HL-60 (cell line): Measurements from ENCODE around the gene CTIF.

Experiments used
- DNase-seq, 2 experiments: peaks; one replicate each; pipeline ENCODE4 v3.0.0-alpha.2; 2010 to 2020; ENCODE audit warnings: low read depth in 1 of 2, low spot score in 1 of 2
- H3K27ac ChIP-seq: fragments of 250-450 bp; sonication (Bioruptor Pico); replicated peaks from 2 replicates; pipeline ENCODE4 v1.5.1; 2020; ENCODE audit warnings: mild to moderate bottlenecking, moderate library complexity
- H3K27me3 ChIP-seq: fragments of 250-450 bp; sonication (Bioruptor Pico); 2 replicates; pipeline ENCODE4 v1.5.1; 2021; ENCODE audit warnings: mild to moderate bottlenecking, moderate library complexity; ENCODE audit not compliant: insufficient read depth, poor library complexity, severe bottlenecking
- H3K4me3 ChIP-seq: replicated peaks from 2 replicates; pipeline ENCODE4 v1.5.1; 2011; ENCODE audit warnings: mild to moderate bottlenecking, control low read depth, low read length; ENCODE audit not compliant: insufficient read depth
- GABPA ChIP-seq: IDR thresholded peaks from 2 replicates; pipeline ENCODE4 v1.6.1; 2012; ENCODE audit warnings: low read depth
- POLR2AphosphoS5 ChIP-seq: IDR thresholded peaks from 2 replicates; pipeline ENCODE4 v1.6.1; 2012; ENCODE audit warnings: low read depth
- SPI1 ChIP-seq: IDR thresholded peaks from 2 replicates; pipeline ENCODE4 v1.6.1; 2012; ENCODE audit warnings: low read depth, mild to moderate bottlenecking, borderline replicate concordance
- TF ChIP-seq, protein P1 (sequence below): IDR thresholded peaks from 2 replicates; pipeline ENCODE4 v1.6.1; 2012; ENCODE audit warnings: low read depth; ENCODE audit not compliant: insufficient replicate concordance
- TF ChIP-seq, protein P2 (sequence below): IDR thresholded peaks from one replicate; pipeline ENCODE4 v1.5.1; 2011; ENCODE audit warnings: low read length, control low read depth, inconsistent platforms; ENCODE audit not compliant: insufficient read depth

Gene CTIF

DNA sequence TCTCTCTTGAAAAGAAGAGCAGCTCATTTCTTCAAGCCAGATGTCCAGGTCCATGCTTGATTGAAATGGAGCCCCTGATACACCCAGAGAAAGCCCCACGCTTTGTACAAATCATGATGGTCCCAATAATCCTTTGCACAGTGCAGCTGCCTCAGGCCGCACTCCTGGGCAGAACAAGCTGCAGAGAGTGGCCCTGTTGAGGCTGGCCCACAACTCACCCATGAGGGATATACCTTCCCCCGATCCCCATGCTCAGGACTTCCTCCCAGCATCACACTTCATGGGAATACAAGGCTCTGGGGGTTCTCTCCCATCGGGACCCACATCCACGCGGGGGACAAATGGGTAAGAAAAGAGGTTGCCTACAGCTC, 181.8 kb downstream of the CTIF start:
- Histone ChIP-seq H3K27ac (no peak overlapping the region), H3K4me3 (no peak overlapping the region), H3K27me3 (no peaks in the 10 kb centered on the region)
- TF ChIP-seq POLR2AphosphoS5 (no peak), SPI1 (no peak), GABPA (no peak)
- TF ChIP-seq, protein P1, sequence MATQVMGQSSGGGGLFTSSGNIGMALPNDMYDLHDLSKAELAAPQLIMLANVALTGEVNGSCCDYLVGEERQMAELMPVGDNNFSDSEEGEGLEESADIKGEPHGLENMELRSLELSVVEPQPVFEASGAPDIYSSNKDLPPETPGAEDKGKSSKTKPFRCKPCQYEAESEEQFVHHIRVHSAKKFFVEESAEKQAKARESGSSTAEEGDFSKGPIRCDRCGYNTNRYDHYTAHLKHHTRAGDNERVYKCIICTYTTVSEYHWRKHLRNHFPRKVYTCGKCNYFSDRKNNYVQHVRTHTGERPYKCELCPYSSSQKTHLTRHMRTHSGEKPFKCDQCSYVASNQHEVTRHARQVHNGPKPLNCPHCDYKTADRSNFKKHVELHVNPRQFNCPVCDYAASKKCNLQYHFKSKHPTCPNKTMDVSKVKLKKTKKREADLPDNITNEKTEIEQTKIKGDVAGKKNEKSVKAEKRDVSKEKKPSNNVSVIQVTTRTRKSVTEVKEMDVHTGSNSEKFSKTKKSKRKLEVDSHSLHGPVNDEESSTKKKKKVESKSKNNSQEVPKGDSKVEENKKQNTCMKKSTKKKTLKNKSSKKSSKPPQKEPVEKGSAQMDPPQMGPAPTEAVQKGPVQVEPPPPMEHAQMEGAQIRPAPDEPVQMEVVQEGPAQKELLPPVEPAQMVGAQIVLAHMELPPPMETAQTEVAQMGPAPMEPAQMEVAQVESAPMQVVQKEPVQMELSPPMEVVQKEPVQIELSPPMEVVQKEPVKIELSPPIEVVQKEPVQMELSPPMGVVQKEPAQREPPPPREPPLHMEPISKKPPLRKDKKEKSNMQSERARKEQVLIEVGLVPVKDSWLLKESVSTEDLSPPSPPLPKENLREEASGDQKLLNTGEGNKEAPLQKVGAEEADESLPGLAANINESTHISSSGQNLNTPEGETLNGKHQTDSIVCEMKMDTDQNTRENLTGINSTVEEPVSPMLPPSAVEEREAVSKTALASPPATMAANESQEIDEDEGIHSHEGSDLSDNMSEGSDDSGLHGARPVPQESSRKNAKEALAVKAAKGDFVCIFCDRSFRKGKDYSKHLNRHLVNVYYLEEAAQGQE: no peak
- TF ChIP-seq, protein P2, sequence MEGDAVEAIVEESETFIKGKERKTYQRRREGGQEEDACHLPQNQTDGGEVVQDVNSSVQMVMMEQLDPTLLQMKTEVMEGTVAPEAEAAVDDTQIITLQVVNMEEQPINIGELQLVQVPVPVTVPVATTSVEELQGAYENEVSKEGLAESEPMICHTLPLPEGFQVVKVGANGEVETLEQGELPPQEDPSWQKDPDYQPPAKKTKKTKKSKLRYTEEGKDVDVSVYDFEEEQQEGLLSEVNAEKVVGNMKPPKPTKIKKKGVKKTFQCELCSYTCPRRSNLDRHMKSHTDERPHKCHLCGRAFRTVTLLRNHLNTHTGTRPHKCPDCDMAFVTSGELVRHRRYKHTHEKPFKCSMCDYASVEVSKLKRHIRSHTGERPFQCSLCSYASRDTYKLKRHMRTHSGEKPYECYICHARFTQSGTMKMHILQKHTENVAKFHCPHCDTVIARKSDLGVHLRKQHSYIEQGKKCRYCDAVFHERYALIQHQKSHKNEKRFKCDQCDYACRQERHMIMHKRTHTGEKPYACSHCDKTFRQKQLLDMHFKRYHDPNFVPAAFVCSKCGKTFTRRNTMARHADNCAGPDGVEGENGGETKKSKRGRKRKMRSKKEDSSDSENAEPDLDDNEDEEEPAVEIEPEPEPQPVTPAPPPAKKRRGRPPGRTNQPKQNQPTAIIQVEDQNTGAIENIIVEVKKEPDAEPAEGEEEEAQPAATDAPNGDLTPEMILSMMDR: no peak
- no peak for DNase-seq

DNA sequence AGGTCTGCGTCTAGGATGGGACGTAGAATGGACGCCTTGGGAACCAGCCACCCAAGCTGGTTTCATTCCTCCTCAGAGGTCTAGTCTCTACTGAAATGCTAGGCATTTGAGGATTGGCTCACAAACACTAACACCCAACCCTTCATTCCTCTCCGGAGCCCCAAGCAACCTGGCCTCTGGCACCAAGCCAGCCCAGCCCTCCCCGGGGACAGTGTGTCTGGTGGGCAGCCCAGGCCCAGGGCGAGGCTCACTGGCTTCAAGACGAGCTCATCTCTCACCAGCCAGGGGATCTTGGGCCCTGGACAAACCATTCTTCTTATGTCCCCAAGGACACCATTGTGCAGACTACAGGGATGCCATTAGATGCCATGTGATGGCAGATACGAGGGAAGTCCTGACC, 182.5 kb downstream of the CTIF start:
- no peak for DNase-seq
- Histone ChIP-seq H3K4me3 (no peak overlapping the region), H3K27ac (no peak overlapping the region), H3K27me3 (no peaks in the 10 kb centered on the region)
- TF ChIP-seq, protein P2: no peak
- TF ChIP-seq SPI1: no peak
- no peak for TF ChIP-seq GABPA
- no peak for TF ChIP-seq POLR2AphosphoS5
- TF ChIP-seq, protein P1: no peak

DNA sequence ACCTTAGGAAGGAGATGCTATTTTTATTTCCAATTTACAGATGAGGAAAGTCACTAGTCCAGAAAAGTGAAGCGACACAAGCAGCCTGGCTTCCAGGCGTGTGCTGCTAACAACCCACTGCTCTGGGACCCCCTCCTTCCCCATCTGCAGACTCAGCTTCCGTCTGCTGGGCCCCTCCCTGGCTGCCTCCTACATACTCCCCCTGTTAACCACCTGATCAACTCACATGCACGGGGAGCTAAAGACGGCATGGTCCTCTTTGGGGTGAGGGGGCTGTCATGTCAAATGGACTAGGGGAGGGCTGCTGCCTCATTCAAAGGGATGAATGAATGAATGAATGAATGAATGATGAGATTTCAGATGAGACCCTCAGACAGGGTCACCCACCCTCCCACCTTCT, 184.2 kb downstream of the CTIF start:
- Histone ChIP-seq H3K27ac (no peak overlapping the region), H3K27me3 (no peaks in the 10 kb centered on the region), H3K4me3 (no peak overlapping the region)
- no peak for DNase-seq
- no peak for TF ChIP-seq POLR2AphosphoS5

DNA sequence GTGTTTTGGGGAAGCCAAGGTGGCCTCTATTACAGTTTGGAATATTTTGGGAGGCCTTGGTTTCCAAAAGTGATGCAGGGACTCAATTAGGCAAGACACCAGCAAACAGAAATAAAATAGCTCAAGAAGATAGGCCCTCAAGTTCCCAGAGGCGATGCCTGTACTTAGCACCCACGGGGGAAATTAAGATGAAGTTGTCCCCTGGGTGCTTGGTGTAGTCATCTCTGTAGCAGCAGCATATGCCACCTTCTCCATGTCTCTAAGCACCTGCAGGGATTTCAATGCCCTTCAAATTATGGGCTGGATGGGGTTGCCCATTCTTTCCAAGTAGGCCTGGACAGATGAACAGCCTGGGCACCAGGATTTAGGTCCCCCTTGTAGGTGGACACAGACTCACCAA, 185.0 kb downstream of the CTIF start:
- TF ChIP-seq SPI1 (no peak), POLR2AphosphoS5 (no peak), GABPA (no peak)
- TF ChIP-seq, protein P2: no peak
- TF ChIP-seq, protein P1: no peak
- H3K27me3 ChIP-seq: no peaks in the 10 kb centered on the region
- H3K27ac ChIP-seq: no peak overlapping the region
- no peak overlapping the region for H3K4me3 ChIP-seq
- no peak for DNase-seq
